Right lobe of liver (tissue), 6 donors: ENCODE data around the gene PPM1B. TPM values are rescaled to one million over a fixed set of nuclear protein-coding genes. Genes with fewer than 3 reads are reported as not detected.
"Not testable (repeated sequence)": the region's sequence is repeated elsewhere in the genome, so short reads cannot be mapped to it uniquely, and the experiment has no call there.

ENCODE experiments used
- ATAC-seq, 4 donors: fragments of 200-7000 bp; cut with Tn5 transposase; one replicate each; pipeline ENCODE4 v1.9.1; 2020; ENCODE audit warnings: mild to moderate bottlenecking in 4 of 4, moderate library complexity in 4 of 4
- DNase-seq, 3 donors: peaks; one replicate each; pipeline ENCODE4 v3.0.0-alpha.2; 2020
- H3K27ac ChIP-seq, 3 donors: fragments of 200-600 bp; one replicate each; pipeline ENCODE4 v1.8.0; 2022
- H3K27me3 ChIP-seq, 2 donors: fragments of 200-600 bp; one replicate each; pipeline ENCODE4 v1.8.0; 2022
- H3K36me3 ChIP-seq, 4 donors: fragments of 200-600 bp; sonication (generic) in 1 of 4; one replicate each; pipeline versions ENCODE4 v1.5.1 to v1.8.0; 2017 to 2022; ENCODE audit warnings: control low read depth in 1 of 4
- H3K4me1 ChIP-seq, 4 donors: fragments of 200-600 bp; sonication (generic) in 1 of 4; one replicate each; pipeline versions ENCODE4 v1.5.1 to v1.8.0; 2017 to 2022; ENCODE audit warnings: control low read depth in 1 of 4
- H3K4me3 ChIP-seq, 3 donors: fragments of 200-600 bp; one replicate each; pipeline ENCODE4 v1.8.0; 2022
- H3K9me3 ChIP-seq, 4 donors: fragments of 200-600 bp; sonication (generic) in 1 of 4; one replicate each; pipeline versions ENCODE4 v1.5.1 to v1.8.0; 2017 to 2022; ENCODE audit warnings: control low read depth in 1 of 4
- POLR2A ChIP-seq: fragments of 450-650 bp; IDR thresholded peaks from one replicate; pipeline ENCODE4 v1.6.1; 2017; ENCODE audit warnings: antibody characterized with exemption, mild to moderate bottlenecking
- WGBS: methylation state at CpG from one replicate; pipeline ENCODE4 v1.1.6; 2018; ENCODE audit warnings: low coverage, low lambda C conversion rate; ENCODE audit not compliant: insufficient coverage; ENCODE audit errors: missing lambda C conversion rate; 5-methylcytosine and 5-hydroxymethylcytosine counted together
- intact Hi-C, 2 donors: fragments of 100-400 bp; cut with DNase I; formaldehyde crosslinking; loops; one replicate each; pipeline versions ENCODE4 v1.11.2 to v1.14.1; 2022
- total RNA-seq, 6 experiments: library from RNA; depleted of rRNA in 2 of 6; stranded (reverse); fragments of >200 nt in 2 of 6; fragmentation: NEBNext Ultra II Directional in 3 of 6; extraction: Animal tissue kit (Norgen Biotek cat#: 25700) in 3 of 6; gene quantifications; one replicate each; pipeline versions ENCODE4 v1.1.0 to v1.2.4, GENCODE V29; 2016 to 2023
- TF ChIP-seq, protein P1 (sequence below), 4 donors: fragments of 200-600 bp in 3 of 4; fragments of 450-650 bp in 1 of 4; IDR thresholded peaks; one replicate each; pipeline versions ENCODE4 v1.5.1 to v1.8.0; 2016 to 2022; ENCODE audit warnings: antibody characterized with exemption in 4 of 4, mild to moderate bottlenecking in 2 of 4
- donor health status: DM: no; HTN: yes; CAD: no.
- donor health status: DM: no; HTN: no; CAD: no.
- donor health status: DM: no; HTN: no; CAD: no.
- donor health status: DM: no; HTN: yes; CAD: no.
- donor health status: DM: no; HTN: yes; CAD: no.

PPM1B gene
- total RNA-seq, 6 experiments from 2014 or later, result 20.4 to 43.3 (median 27.8) TPM

DNA sequence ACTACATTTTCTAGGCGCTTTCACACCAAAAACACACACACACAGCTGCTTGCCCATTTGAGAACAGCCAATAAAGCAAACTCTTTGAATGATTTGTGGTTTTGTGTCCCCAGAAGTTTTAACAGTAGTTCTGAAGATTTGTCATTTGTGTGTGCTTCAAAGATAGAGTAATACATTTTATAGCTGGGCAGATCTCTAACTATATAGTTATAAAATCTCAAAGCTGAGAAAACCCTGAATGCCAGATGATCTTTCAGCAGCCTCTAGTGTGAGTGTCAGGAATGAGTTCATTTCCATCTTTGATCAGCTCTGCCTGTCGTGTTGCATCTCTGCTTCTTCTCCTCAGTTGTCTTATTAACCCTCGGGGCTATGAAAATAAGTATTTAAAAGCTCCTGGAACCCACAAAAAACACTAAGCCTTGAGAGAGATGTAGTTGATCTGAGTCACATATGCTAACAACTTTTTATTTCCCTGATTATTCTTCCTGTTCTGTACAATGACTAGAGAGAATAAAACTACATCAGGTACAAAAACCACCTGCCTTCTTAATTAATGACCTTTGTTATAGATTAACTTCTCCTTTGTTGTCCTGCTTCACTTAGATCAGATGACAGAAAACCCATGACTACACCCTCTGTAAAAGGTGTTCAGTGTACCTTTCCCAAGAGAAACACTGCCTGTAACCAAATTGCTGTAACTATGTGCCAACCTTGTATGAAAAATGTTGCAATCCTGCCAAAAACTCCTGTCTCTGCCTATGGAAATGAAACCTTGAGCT is 76.6 kb downstream of the PPM1B start:
- TF ChIP-seq POLR2A, result no peak
- TF ChIP-seq, protein P1, sequence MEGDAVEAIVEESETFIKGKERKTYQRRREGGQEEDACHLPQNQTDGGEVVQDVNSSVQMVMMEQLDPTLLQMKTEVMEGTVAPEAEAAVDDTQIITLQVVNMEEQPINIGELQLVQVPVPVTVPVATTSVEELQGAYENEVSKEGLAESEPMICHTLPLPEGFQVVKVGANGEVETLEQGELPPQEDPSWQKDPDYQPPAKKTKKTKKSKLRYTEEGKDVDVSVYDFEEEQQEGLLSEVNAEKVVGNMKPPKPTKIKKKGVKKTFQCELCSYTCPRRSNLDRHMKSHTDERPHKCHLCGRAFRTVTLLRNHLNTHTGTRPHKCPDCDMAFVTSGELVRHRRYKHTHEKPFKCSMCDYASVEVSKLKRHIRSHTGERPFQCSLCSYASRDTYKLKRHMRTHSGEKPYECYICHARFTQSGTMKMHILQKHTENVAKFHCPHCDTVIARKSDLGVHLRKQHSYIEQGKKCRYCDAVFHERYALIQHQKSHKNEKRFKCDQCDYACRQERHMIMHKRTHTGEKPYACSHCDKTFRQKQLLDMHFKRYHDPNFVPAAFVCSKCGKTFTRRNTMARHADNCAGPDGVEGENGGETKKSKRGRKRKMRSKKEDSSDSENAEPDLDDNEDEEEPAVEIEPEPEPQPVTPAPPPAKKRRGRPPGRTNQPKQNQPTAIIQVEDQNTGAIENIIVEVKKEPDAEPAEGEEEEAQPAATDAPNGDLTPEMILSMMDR (IDR thresholded peaks at IDR 0.05), result no peak
- WGBS, result 32% methylated on average over 3 of the region's 3 CpGs
- Histone ChIP-seq H3K4me1 (peaks cover 0 to 30% (median 7%) of the 10 kb centered on the region in 4 donors), H3K27ac (peak overlapping the region; percentile 26 to 75 (median 66)), H3K4me3 (no peak overlapping the region), H3K27me3 (no peaks in the 10 kb centered on the region), H3K9me3 (no peaks in the 10 kb centered on the region), H3K36me3 (no peaks in the 10 kb centered on the region)
- ATAC-seq (peak; percentile 38 to 67 (median 64)), DNase-seq (no peak)
- intact Hi-C loops, result loop anchor here in 1 of 2 donors (10.0 kb wide), 1 partner anchor 50 kb away; no protein-coding TSS in a partner anchor

DNA sequence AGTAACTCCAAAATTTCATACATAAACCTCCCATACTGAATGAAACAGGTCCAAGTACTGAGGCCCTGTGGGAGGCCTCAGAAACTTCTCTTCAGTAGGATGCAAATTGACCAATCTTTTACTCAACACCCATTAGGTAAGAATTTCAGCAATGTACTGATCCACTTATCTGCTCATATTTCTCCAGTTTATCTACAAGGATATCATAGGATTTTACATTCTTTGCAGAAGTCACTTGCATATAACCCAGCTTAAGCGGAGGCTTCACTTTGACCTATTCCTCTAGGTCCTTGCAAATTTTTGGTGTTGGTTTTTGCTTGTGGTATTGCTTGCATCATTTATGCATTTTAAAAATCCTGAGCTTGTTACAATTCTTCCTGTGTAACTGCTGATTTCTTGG is 77.8 kb downstream of the PPM1B start:
- H3K27me3 ChIP-seq, result no peaks in the 10 kb centered on the region
- no peaks in the 10 kb centered on the region for H3K9me3 ChIP-seq
- no peak for TF ChIP-seq POLR2A
- TF ChIP-seq, protein P1 (IDR thresholded peaks at IDR 0.05), result no peak
- no peaks in the 10 kb centered on the region for H3K36me3 ChIP-seq
- peaks cover 0 to 30% (median 7%) of the 10 kb centered on the region in 4 donors for H3K4me1 ChIP-seq
- H3K27ac ChIP-seq, result peak overlapping the region in 1 of 3 donors; percentile 75
- DNase-seq (no peak), ATAC-seq (no peak)
- intact Hi-C loops, result loop anchor here in 1 of 2 donors (10.0 kb wide), 1 partner anchor 48 kb away; no protein-coding TSS in a partner anchor
- WGBS, result no CpG with 5 or more reads among the region's 1 CpG
- no peak overlapping the region for H3K4me3 ChIP-seq

DNA sequence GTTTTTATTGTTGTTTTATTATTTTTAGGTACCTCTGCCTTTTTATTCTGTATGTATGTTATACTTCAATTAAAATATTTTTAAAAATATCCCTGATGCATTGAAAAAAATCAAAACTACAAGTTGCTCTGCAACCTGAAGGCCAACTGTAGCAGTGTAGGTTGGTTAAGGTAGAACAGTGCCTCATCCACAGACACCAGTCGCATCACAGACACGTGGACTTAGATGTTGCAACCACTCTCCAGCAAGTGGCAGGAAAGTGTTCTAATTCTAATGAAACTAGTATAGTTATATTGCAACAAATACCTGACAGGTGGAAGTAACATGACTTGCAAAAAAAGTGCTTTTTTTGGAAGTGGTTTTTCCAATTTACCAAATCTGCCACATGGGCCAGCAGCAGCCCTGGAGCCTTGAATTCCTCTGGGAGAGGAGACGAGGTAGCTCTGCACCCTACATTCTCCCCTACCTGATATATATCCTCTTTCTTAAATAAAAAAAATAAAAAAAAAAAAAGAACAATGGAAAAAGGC is 78.2 kb downstream of the PPM1B start:
- H3K4me3 ChIP-seq, result no peak overlapping the region
- DNase-seq (peak in 1 of 3 donors; percentile 70), ATAC-seq (peak; percentile 69 to 80 (median 74))
- H3K4me1 ChIP-seq, result peaks cover 0 to 30% (median 7%) of the 10 kb centered on the region in 4 donors
- H3K27me3 ChIP-seq, result no peaks in the 10 kb centered on the region
- H3K27ac ChIP-seq, result peak overlapping the region in 2 of 3 donors; percentile 24 to 75
- 25% methylated on average over 2 of the region's 3 CpGs for WGBS
- H3K36me3 ChIP-seq, result no peaks in the 10 kb centered on the region
- TF ChIP-seq, protein P1 (IDR thresholded peaks at IDR 0.05), result no peak
- TF ChIP-seq POLR2A, result peak; percentile 31
- H3K9me3 ChIP-seq, result no peaks in the 10 kb centered on the region
- intact Hi-C loops, result loop anchor here in 1 of 2 donors (10.0 kb wide), 1 partner anchor 48 kb away; no protein-coding TSS in a partner anchor

DNA sequence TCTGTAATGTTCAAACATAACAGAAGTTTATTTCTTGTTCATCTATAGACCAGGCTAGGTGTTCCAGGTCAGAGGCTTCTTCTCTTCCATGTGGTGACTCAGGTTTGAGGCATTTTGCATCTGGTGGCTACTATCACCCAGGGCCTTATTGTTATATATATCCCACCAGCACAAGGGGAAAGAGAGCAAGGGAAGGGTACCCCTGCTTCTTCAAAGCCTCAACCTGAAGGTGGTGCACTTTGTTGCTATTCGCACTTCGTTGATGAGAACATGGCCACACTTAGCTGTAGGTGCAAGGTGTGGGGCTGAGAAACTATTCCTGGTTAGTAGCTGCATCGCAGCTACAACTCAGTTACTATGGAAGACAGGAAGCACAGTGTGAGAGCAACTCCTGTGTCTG is 79.2 kb downstream of the PPM1B start:
- H3K4me1 ChIP-seq, result peaks cover 0 to 30% (median 7%) of the 10 kb centered on the region in 4 donors
- ATAC-seq (no peak), DNase-seq (no peak)
- no peaks in the 10 kb centered on the region for H3K36me3 ChIP-seq
- no peak overlapping the region for H3K4me3 ChIP-seq
- no peaks in the 10 kb centered on the region for H3K9me3 ChIP-seq
- H3K27me3 ChIP-seq, result no peaks in the 10 kb centered on the region
- TF ChIP-seq POLR2A, result no peak
- TF ChIP-seq, protein P1 (IDR thresholded peaks at IDR 0.05), result no peak
- no peak overlapping the region for H3K27ac ChIP-seq
- WGBS, result 100% methylated on average over 1 of the region's 3 CpGs
- intact Hi-C loops, result loop anchor here in 1 of 2 donors (10.0 kb wide), 1 partner anchor 47 kb away; no protein-coding TSS in a partner anchor

DNA sequence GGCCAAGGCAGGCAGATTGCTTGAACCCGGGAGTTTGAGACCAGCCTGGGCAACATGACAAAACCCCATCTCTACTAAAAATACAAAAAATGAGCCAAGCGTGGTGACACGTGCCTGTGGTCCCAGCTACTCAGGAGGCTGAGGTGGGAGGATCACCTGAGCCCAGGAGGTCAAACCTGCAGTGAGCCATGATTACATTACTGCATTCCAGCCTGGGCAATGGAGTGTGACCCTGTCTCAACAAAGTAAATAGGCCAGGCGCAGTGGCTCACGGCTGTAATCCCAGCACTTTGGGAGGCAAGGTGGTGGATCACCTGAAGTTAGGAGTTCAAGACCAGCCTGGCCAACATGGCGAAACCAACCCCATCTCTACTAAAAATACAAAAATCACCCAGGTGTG is 80.6 kb downstream of the PPM1B start:
- intact Hi-C loops, result loop anchor here in 1 of 2 donors (10.0 kb wide), 1 partner anchor 46 kb away; no protein-coding TSS in a partner anchor
- not testable (repeated sequence) for H3K36me3 ChIP-seq

More for the DNA sequence above, 80.6 kb downstream of the PPM1B start:
- DNase-seq, H3K27me3 ChIP-seq, H3K9me3 ChIP-seq, H3K4me3 ChIP-seq, ATAC-seq, H3K27ac ChIP-seq: not testable (repeated sequence)
- peaks cover 0 to 26% (median 7%) of the 10 kb centered on the region in 4 donors for H3K4me1 ChIP-seq
- WGBS, result 95% methylated on average over 3 of the region's 6 CpGs
